Endometrial microvascular endothelial cells (primary cell): ENCODE data around the gene RPL41. TPM values are rescaled to one million over a fixed set of nuclear protein-coding genes. Genes with fewer than 3 reads are reported as not detected.

Source experiments
- in situ Hi-C: cut with HindIII; loops from 2 replicates; pipeline ENCODE4 v1.10.0; 2017; ENCODE audit warnings: low sequenced_read_pairs, low pct_unique_long_range_greater_than_20kb; ENCODE audit errors: inconsistent ontology term
- total RNA-seq: library from RNA; depleted of rRNA; stranded (reverse); fragments of >200 nt; gene quantifications from one replicate; pipeline ENCODE4 v1.2.3, GENCODE V29; 2015; ENCODE audit errors: inconsistent ontology term

The RPL41 gene
- total RNA-seq, 1 donor from 2014 or later, result 2,640 TPM

DNA sequence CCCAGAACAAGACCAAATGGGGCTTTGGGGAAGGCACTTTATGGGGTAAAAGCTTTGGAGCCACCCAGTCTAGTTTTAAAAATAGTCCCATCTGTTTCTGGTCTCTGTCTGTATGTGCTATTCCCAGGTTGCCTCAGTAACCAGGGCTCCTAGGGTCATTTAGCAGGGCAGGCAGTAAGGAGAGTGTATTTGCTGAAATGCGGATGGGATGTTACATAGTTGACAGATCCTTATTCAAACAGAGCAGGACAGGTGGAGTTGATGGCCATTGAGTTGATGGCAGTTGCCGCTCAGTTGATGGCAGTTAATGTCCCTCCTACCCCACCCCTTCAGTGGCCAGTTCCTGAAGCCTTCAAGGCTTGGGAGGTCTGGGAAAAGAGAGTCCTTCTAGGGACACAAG is 6.2 kb downstream of the RPL41 start:
- in situ Hi-C loops, result no loop called here

DNA sequence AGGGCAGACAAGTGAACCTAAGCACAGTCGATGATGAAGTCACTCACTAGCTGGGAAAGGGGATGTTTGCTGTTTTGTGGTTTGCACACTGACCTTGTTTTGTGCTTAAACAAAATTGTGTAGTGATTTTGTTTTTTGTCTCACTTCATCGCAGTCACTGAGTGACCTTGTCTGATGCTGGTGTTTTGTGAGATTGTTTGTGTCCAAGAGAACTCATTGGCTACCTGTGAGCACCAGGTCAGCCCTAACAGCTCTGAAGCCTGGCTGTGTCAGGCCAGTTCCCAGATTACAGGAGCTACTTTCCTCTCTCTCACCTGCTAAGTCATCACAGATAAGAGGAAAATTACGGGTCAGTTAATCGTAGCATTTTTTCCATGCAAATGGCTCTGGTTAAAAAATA is 7.7 kb downstream of the RPL41 start:
- in situ Hi-C loops, result no loop called here

DNA sequence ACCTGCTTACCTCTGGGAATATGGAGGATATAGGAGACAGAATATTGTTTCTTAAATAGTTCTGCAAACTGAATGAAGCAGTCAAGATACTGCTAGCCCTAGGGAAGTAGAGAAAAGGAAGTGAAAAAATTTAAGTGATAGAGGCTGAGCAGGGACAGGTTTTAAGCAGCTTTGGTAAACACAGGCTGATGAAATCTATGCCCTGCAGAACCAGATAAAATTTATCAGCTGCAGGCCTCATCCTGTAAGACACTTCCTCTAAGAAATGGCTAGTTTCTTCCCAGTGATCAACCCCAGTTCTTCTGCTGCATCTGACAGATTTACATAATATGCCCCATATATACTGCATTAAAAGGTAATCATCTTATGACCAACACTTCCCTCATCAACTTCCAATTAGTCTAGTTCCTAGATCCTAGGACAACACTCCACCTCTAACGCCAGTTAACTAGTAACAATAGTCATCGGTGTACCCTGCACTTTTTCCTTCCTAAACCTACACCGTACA is 10.4 kb downstream of the RPL41 start:
- in situ Hi-C loops, result no loop called here

DNA sequence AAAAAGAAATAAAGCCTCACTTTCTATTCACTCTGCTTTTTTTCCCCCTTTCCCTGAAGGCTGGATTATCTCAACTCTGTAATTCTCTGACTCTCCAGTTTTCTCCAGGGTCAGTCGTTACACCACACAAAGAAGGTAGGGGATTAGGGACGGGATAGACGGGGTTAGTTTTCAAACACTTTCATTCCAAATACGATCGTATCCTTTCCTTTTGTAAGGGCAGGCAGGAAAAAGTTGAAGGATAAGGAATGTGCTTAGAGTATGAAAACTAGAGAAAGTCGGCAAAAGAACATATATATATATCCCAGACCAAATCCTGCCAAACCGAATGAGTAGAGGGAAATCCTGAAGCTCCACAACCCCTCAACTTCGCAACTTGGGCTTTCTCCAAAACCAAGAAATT is 11.1 kb downstream of the RPL41 start:
- in situ Hi-C loops, result no loop called here

DNA sequence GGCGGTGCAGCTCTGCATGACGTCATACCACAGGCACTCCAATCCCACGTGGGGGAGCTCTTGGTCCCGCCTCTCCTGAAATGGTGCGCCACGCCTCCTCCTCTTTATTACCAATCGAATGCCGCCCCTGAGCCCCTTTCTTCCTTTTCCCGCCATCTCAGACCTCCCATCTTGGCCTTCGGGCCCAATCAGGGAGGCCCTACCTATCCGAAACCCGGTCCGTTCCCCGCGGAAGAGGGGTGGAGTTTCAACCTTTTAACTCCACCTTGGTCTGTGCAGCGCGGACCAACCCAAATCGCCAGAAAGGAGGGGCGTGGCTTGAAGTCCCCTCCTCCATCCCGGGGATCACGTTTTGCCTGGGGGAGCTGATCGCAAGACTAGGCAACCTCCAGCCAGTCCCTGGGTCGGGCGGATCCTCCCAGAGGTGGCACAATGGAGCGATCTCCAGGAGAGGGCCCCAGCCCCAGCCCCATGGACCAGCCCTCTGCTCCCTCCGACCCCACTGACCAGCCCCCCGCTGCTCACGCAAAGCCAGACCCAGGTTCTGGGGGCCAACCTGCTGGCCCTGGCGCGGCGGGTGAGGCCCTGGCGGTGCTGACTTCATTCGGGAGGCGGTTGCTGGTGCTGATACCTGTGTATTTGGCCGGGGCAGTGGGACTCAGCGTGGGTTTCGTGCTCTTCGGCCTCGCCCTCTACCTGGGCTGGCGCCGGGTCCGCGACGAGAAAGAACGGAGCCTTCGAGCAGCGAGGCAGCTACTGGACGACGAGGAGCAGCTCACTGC is 11.6 kb downstream of the RPL41 start, which contains the start of gene ESYT1:
TSS of gene ESYT1 (plus strand) at position 380 of the 782 bp plus-strand sequence. CDS start at position 433, 53 bp downstream.
- in situ Hi-C loops, result no loop called here

DNA sequence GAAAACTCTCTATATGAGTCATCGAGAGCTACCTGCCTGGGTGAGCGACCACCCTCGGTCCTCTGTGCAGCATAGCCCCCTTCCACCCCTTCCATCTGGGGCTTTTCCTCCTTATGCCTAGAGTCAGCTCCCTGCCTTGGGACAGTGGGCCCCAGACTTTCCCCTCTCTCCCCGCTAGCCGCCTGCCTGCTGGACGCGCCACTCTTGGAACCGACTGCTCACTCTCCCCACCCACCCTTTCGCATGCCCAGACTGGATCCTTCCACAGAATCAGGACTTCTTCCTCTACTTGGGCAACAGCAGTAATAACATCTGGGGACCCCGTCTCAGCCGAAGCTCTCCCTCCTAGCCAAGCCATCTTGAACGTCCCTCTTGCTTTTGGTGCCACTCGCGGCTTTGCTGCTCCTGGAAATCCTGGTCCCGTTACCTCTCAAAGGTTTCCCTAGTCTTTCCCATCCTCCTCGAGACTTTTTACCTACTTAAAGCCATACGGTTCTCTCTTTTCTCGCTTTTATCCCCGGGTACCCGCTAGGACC is 12.3 kb downstream of the RPL41 start:
- in situ Hi-C loops, result no loop called here

DNA sequence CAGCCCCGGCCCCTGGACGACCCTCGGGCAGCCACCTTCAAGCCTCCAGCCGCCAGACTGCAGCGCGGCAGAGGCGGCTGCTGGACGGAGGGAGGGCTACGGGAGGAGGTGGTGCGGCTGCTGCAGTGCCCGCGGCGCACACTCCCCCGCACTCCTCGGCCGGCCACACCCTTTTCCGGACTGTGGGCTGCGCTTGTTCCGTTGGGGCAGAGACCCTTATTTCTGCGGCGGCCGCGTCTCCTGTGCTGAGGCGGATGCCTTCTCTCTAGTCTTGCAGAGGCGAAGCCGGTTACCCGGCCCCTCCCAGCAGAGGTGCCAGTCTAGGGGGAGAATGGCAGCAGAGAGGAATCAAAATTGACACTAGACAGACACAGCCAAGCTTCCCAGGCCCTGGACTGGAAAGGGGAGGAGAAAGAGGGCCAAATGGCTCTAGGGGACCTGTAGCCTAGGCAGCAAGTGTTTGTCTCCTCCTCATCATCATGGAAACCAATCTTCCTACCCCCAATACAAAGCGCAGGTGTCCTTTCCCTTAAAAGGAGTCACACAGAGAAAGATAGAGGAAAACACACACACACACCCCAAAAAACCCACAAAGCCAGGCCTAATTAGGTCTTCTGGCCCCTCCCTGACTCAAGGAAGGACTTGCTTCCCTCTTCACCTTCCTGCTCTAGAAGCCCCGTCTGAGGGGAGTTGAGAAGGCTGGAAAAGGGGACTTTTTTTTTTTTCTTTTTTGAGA is 12.9 kb downstream of the RPL41 start:
- in situ Hi-C loops, result no loop called here

DNA sequence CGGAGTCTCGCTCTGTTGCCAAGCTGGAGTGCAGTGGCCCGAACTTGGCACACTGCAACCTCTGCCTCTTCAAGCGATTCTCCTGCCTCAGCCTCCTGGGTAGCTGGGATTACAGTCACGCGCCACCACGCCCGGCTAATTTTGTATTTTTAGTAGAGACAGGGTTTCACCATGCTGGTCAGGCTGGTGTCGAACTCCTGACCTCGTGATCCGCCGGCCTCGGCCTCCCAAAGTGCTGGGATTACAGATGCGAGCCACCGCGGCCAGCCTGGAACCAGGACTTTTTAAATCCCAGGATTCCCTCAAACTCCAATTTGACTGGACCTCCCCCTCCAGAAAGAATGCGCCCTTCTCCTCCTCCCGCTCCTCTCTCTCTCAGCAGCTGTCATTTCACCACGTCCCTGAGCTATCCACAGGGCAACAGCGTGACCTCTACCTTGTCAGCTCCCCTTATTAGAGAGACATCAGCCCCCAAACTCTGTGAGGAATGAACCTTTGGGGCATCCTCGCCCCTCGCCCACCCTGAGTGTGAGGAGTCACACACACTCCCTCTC is 13.6 kb downstream of the RPL41 start:
- in situ Hi-C loops, result no loop called here

DNA sequence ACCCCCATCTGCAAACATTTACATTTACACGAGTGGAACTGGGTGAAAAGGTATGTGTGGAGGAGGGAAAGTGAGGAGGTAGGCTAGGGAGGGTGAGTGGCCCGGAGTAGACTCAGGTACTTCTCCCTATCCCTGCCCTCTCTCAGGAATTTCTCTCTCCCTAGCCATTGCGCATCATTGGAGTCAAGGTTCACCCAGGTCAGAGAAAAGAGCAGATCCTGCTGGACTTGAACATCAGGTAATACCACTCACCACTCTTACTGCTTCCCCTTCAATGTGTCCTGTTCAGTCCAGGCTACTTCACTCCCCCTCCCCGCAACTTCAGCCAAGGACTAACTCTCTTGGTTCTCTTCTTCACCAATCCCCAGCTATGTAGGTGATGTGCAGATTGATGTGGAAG is 14.4 kb downstream of the RPL41 start:
- in situ Hi-C loops, result no loop called here

DNA sequence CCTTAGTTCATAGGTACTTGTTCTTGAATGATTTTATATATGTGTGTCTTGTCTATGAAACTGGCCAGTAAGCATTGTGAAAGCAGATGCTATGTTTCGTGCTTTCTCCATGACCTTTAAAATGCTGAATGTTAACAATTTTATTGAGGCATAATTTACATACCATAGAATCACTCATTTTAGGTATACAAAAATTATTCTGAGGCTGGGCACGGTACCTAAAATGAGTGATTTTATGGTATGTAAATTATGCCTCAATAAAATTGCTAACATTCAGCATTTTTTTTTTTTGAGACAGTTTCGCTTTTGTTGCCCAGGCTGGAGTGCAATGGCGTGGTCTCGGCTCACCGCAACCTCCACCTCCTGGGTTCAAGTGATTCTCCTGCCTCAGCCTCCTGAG is 18.5 kb downstream of the RPL41 start:
- in situ Hi-C loops, result no loop called here

DNA sequence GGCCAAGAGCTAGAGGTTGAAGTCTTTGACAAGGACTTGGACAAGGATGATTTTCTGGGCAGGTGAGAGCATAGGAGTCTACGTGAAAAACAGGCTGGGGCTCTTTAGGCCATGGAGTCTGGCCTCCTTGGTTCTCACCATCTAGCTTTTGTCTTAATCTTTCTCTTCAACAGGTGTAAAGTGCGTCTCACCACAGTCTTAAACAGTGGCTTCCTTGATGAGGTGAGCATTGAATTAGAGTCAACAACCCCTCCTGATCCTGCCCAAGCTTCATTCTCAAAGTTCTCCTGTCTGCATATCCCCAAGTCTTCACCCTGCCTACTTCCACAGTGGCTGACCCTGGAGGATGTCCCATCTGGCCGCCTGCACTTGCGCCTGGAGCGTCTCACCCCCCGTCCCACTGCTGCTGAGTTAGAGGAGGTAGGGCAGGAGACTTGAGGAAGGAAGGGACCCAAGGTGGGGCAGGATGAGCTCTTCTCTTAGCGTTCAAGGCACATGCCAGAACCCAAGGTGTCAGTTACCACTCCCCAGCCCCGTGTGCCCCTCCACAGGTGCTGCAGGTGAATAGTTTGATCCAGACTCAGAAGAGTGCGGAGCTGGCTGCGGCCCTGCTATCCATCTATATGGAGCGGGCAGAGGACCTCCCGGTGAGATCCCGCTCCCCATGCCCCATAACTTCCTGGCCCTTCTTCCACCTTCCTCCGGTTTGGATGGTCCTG is 21.6 kb downstream of the RPL41 start:
- in situ Hi-C loops, result no loop called here

DNA sequence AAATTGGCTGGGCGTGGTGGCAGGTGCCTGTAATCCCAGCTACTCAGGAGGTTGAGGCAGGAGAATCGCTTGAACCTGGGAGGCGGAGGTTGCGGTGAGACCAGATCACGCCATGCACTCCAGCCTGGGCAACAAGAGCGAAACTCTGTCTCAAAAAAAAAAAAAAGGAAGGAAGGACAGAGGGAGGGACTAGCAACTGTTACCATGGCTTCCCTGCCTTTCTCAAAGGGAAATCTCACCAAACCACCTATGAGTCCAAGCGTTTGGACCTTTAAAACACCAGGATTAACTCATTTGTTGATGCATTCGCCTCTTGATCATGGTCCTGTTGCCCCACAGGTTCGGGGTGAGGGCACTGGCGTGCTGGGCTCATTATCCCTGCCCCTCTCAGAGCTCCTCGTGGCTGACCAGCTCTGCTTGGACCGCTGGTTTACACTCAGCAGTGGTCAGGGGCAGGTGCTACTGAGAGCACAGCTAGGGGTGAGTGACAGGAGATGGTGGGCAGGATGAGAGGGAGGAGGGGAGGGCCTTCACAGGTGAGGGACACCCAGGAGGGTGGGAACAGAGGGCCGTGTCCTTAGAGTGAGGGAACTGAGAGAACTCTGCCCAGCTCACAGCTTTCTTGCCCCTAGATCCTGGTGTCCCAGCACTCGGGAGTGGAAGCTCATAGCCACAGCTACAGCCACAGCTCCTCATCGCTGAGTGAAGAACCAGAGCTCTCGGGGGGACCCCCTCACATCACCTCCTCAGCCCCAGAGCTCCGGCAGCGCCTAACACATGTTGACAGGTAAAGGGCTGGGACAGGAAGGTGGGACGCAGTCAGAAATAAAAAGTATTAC is 25.7 kb downstream of the RPL41 start:
- in situ Hi-C loops, result no loop called here

DNA sequence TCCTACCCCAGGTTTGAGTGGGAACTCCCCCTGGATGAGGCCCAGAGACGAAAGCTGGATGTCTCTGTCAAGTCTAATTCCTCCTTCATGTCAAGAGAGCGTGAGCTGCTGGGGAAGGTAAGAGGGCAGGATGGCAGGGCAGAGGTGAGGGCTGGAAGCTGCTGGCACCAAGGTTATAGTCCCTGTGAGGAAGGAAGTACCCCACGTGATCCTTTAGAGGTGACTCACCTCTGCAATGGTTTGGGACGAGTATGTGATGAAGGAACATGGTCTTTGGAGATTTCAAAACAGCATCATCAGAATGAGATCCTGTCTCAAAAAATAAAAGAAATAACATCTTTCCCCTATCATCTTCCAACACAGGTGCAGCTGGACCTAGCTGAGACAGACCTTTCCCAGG is 26.8 kb downstream of the RPL41 start:
- in situ Hi-C loops, result no loop called here

DNA sequence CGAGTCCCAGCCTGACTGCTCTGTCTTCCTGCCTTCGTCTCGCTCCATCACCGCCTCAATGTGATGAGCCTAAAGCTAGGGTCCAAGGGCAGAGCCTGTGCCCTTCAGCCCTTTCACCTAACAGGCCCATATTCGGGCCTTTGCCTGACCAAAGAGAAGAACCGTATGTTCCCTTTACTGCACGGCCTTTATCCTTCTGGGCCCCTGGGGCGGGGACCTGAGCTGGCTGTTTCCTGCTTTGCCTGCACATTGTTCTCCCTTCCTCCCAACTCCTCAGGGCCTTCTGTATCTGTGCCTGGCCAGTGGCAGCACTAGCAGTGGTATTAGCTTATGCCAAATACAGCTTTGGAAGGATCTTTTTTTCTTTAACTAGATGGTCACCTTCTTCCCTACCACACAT is 27.4 kb downstream of the RPL41 start:
- in situ Hi-C loops, result no loop called here

DNA sequence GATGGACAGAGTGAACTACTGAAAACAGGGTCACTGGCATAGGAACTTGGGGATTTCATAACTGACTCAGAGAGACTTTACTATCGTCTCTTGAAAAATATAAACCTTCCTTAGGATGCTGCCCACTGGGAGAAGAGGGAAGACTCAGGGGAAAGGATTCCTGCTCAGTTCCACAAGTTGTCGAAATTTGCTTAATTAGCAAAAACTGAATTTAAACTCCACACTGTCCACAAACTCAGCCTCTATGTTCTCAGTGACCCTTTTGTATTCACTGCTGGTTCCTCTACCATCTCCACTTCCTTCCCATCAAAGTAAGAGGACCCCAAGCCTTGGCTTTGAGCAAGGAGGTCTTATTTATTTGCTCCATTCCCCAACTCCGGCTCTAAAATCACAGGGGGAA is 28.8 kb downstream of the RPL41 start:
- in situ Hi-C loops, result no loop called here

DNA sequence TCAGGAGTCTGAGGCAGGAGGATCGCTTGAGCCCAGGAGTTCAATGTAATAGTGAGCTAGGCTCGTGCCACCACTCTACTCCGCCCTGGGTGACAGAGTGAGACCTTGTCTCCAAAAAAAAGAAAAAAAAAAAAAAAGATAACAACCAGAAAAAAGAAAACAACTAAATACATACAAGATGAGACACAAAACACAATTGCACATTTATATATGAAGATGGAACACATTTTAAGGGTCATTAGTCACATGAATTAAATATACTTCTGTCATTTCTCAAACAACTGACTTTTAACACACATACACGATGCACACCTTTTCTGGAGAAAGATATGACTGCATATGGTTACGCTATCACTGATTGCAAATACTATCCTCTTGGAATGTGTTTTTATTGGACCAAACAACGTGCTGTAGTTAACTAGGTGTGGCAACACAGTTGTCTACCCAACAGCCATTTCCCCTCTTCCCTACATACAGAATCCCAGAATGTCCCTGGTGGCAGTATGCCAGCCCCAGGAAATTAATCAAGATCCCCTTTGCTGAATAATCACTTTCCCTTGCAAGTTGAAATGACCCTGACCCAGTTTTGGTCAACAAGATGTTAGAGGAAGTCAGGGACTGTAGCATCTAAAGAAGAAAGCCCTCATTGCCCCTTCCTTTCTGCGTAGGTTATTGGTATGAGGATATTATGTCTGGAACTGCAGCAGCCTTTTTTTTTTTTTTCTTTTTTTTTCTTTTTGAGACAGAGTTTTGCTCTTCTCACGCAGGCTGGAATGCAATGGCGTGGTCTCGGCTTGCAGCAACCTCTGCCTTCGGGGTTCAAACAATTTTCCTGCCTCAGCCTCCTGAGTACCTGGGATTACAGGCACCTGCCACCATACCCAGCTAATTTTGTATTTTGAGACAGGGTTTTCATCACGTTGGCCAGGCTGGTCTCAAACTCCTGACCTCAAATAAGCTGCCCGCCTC is 30.3 kb downstream of the RPL41 start:
- in situ Hi-C loops, result no loop called here

DNA sequence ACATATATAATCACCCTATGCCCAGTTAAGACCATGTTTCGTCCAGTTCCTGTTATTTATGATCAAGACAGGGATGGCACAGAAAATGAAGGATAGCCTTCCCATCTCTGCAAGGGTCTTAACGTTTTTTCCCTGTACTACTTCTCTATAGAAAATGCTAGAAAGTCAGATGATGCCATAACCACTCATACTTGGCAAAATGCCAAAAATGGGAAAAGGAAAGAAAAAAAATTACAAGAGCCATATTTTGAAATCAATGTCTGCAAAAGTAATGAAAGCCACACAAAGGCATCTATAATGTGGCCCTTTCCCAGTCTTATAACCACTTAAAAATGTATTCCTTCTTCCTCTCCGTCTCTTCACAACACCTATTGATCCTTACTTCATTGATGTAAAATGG is 34.1 kb downstream of the RPL41 start:
- in situ Hi-C loops, result no loop called here
